Measurements from ENCODE around the gene ZNF275.

DNA sequence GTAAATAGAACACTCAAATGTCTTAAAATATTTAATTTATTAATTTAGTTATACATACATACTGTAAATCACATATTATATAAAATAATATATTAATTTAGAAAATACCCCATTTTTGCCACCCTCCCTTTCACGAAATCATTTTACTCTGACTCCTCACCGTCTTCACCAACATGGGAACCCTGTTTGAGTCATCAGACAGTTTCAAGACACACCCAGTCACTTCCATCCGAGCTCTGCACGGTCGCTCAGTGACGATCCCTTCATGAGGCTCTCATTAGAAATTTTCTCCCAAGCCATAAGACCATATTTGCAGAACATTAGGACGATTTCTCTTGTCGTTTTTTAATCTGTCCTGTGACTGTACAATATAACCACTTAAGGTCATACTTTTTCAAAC, 14.5 kb downstream of the ZNF275 start:
- no peak for TF ChIP-seq CHD1 (IDR thresholded peaks at IDR 0.05; ENCODE audit: low read depth, low read length)
- TF ChIP-seq YY1 (IDR thresholded peaks at IDR 0.05; ENCODE audit: low read depth, low read length) = no peak
- TF ChIP-seq RFX5 (IDR thresholded peaks at IDR 0.05; ENCODE audit: borderline replicate concordance, low read depth, low read length) = no peak
- TF ChIP-seq TAF1 (IDR thresholded peaks at IDR 0.05; ENCODE audit: low read depth, low read length) = no peak
- TF ChIP-seq POLR2A (IDR thresholded peaks at IDR 0.05; ENCODE audit: control extremely low read depth in 1 of 2, low read depth in 2 of 2, low read length in 2 of 2) = no peak
- TF ChIP-seq, protein P1, sequence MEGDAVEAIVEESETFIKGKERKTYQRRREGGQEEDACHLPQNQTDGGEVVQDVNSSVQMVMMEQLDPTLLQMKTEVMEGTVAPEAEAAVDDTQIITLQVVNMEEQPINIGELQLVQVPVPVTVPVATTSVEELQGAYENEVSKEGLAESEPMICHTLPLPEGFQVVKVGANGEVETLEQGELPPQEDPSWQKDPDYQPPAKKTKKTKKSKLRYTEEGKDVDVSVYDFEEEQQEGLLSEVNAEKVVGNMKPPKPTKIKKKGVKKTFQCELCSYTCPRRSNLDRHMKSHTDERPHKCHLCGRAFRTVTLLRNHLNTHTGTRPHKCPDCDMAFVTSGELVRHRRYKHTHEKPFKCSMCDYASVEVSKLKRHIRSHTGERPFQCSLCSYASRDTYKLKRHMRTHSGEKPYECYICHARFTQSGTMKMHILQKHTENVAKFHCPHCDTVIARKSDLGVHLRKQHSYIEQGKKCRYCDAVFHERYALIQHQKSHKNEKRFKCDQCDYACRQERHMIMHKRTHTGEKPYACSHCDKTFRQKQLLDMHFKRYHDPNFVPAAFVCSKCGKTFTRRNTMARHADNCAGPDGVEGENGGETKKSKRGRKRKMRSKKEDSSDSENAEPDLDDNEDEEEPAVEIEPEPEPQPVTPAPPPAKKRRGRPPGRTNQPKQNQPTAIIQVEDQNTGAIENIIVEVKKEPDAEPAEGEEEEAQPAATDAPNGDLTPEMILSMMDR (IDR thresholded peaks at IDR 0.05; ENCODE audit: control extremely low read depth in 1 of 3, insufficient read depth in 1 of 3, low read depth in 1 of 3, low read length in 3 of 3) = no peak

Data from H1 (cell line).